Natural killer cell treated with Interleukin-12 subunit alpha and Interleukin-12 subunit beta and Interleukin-15 and Interleukin-18, amount 100 ng/mL, for 72 hours (primary cell): ENCODE measurements around the gene GSG1. TPM values are rescaled to one million over a fixed set of nuclear protein-coding genes. Genes with fewer than 3 reads are reported as not detected.
"Not testable (repeated sequence)": the region's sequence is repeated elsewhere in the genome, so short reads cannot be mapped to it uniquely, and the experiment has no call there.

Experiments
- ATAC-seq, 2 donors: fragments of 150-1000 bp; cut with Tn5 transposase in 1 of 2; sonication (Bioruptor Pico), chemical (Tn5 transposase) in 1 of 2; 2 replicates each; pipeline ENCODE4 v1.10.0; 2021
- DNase-seq: peaks from one replicate; pipeline ENCODE4 v3.0.0; 2022; ENCODE audit warnings: low spot score
- H3K27ac Mint-ChIP-seq, 2 donors: 1 replicate in 1 of 2; 2 replicates in 1 of 2; pipeline ENCODE4 v1.8.0; 2022; ENCODE audit warnings: mixed read lengths in 2 of 2, mild to moderate bottlenecking in 1 of 2, moderate library complexity in 1 of 2
- H3K27me3 Mint-ChIP-seq, 2 donors: 1 replicate in 1 of 2; 2 replicates in 1 of 2; pipeline ENCODE4 v1.8.0; 2022; ENCODE audit warnings: mixed read lengths in 2 of 2
- H3K36me3 Mint-ChIP-seq: one replicate; pipeline ENCODE4 v1.8.0; 2022; ENCODE audit warnings: mixed read lengths
- H3K4me1 Mint-ChIP-seq, 2 donors: 1 replicate in 1 of 2; 2 replicates in 1 of 2; pipeline ENCODE4 v1.8.0; 2022; ENCODE audit warnings: low read depth in 2 of 2, mixed read lengths in 2 of 2, mild to moderate bottlenecking in 1 of 2
- H3K4me3 Mint-ChIP-seq: one replicate; pipeline ENCODE4 v1.8.0; 2022; ENCODE audit warnings: mixed read lengths
- H3K9me3 Mint-ChIP-seq: 2 replicates; pipeline ENCODE4 v1.8.0; 2022; ENCODE audit warnings: mixed read lengths
- total RNA-seq, 2 donors: library from RNA; stranded (reverse); gene quantifications; one replicate each; pipeline ENCODE4 v1.2.3, GENCODE V29; 2022

The GSG1 gene
- total RNA-seq, 2 donors from 2014 or later: not detected

GRCh38 chr12:13045816-13046215, 57.7 kb downstream of the GSG1 start:
- no peaks in the 10 kb centered on the region for H3K36me3 Mint-ChIP-seq
- DNase-seq: no peak
- ATAC-seq: no peak
- no peaks in the 10 kb centered on the region for H3K9me3 Mint-ChIP-seq
- H3K4me1 Mint-ChIP-seq: peaks cover 4 to 6% of the 10 kb centered on the region in 2 donors
- no peak overlapping the region for H3K27ac Mint-ChIP-seq
- H3K27me3 Mint-ChIP-seq: peaks cover 6 to 8% of the 10 kb centered on the region in 2 donors
- H3K4me3 Mint-ChIP-seq: no peak overlapping the region

DNA sequence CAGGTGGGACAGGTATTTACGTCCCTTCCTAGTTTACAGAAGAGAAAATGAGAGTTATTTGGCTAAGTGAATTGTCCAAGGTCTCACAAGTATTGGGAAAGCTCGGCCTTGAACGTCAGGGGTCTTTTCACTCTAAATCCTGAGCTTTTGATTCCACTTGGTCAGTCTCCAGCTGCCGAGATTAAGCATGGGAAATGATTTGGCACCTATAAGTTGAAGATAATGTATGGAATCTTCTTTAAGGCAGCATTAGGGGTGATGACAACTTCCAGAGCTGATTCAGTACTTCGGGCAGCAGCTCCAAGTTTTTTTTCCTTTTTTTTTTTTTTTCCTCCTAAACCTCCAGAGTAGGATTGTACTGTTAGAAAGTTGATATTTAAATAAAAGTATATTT, 58.6 kb downstream of the GSG1 start:
- DNase-seq (no peak), ATAC-seq (no peak)
- Mint-ChIP-seq H3K27ac (peak overlapping the region in 1 of 2 donors; percentile 42), H3K9me3 (no peaks in the 10 kb centered on the region), H3K36me3 (no peaks in the 10 kb centered on the region), H3K4me3 (peak overlapping the region; percentile 83), H3K4me1 (peaks cover 4 to 6% of the 10 kb centered on the region in 2 donors), H3K27me3 (peaks cover 5 to 8% of the 10 kb centered on the region in 2 donors)

DNA sequence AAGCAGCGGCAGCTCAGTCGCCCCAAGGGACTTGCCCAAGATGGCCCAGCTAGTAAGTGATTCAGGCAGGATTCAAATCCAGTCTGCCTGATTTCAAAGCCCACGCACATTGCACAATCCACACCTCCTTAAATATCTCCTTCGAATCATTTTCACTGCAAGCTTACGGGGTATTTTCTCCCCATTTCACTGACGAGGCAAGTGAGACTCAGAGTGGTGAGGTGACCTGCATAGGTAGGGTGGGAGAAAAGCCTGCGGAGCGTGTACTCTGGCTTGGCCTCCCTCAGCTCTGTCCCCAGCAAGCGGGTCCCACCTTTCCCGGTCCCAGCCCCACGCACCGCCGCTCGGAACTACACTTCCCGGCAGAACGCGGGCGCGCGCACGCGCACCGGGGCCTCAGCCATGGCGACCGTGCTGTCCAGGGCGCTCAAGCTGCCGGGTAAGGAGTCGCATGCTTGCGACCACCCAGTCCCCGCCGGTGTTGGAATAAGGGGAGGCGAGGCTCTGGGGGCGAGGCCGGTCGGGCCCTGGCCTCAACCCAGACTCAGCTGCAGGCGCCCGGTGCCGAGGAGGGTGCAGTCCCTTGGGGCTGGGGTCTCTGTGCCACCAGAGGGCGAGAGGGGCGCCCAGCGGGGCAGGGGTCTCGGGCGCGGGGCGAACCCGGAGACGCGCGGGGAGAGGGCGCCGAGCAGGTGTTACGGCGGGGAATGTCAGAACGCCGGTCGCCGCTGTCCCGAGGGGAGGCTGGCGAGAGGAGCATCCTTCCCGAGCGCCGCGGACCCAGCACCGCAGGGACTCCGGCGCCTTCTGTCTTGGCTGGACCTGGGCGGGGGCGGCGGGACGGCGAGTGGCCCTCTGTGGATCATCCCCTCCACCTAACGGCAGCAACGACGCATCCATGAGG, 59.2 kb downstream of the GSG1 start, which contains the start of gene FAM234B:
TSS of gene FAM234B (plus strand) at position 380 of the 904 bp plus-strand sequence. CDS start at position 403, 23 bp downstream.
- DNase-seq (peak; percentile 80), ATAC-seq (peak; percentile 91 to 95)
- Mint-ChIP-seq H3K9me3 (no peaks in the 10 kb centered on the region), H3K36me3 (no peaks in the 10 kb centered on the region), H3K27ac (peak within 1 kb of the TSS in 1 of 2 donors; percentile 65), H3K4me3 (peak within 1 kb of the TSS; percentile 83), H3K27me3 (peaks cover 5 to 12% of the 10 kb centered on the region in 2 donors), H3K4me1 (peaks cover 4 to 6% of the 10 kb centered on the region in 2 donors)

DNA sequence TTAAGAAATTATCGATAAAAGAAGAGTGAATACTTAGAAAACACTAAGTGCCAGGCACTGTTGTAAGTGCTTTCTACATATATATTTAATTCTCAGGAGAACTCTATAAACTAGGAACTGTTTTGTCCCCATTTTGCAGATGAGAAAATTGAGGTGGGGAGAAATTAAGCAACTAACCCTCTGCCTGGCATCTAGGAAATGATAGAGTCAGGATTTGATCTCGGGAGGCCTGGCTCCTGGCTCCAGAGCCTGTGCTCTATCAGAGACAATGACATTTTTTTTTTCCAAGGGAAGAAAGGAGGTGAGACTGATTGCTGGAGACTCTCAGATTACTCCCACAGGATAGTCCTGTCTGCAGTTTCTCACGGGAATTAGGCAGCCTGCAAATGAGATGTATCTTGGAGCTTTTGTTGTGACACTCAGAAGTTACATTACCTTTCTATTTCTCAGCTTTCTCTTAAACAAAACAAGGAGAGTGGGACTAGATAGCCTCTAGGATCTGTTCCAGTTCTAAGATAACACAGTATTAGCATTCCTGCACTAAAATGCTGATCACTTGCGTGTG, 60.7 kb downstream of the GSG1 start:
- peak overlapping the region; percentile 65 for H3K4me3 Mint-ChIP-seq
- H3K27me3 Mint-ChIP-seq: peaks cover 5 to 19% of the 10 kb centered on the region in 2 donors
- ATAC-seq (no peak), DNase-seq (no peak)
- H3K4me1 Mint-ChIP-seq: peaks cover 4 to 6% of the 10 kb centered on the region in 2 donors
- no peaks in the 10 kb centered on the region for H3K9me3 Mint-ChIP-seq
- no peaks in the 10 kb centered on the region for H3K36me3 Mint-ChIP-seq
- H3K27ac Mint-ChIP-seq: no peak overlapping the region

DNA sequence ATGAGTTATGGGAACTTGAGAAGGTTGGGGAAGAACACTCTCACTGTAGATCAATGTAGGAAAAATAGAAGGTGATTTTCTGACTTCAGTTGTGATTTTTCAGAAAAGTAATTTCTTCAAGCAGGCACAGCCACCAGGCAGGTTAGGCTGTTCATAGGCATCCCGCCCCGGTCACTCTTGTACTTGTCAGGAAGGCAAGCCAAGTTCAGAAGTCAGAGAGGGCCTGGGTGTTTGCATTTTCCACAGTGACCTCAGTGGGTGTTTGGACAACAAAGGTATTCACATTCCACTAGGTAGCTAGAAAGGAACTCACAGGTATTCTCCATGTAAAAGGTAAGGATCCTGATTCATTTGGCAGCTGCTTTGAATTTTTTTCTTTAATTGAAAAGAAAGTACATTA, 62.2 kb downstream of the GSG1 start:
- ATAC-seq (no peak), DNase-seq (no peak)
- H3K27ac Mint-ChIP-seq: no peak overlapping the region
- H3K36me3 Mint-ChIP-seq: no peaks in the 10 kb centered on the region
- no peaks in the 10 kb centered on the region for H3K9me3 Mint-ChIP-seq
- H3K27me3 Mint-ChIP-seq: peaks cover 5 to 31% of the 10 kb centered on the region in 2 donors
- H3K4me1 Mint-ChIP-seq: peaks cover 4 to 6% of the 10 kb centered on the region in 2 donors
- H3K4me3 Mint-ChIP-seq: no peak overlapping the region

DNA sequence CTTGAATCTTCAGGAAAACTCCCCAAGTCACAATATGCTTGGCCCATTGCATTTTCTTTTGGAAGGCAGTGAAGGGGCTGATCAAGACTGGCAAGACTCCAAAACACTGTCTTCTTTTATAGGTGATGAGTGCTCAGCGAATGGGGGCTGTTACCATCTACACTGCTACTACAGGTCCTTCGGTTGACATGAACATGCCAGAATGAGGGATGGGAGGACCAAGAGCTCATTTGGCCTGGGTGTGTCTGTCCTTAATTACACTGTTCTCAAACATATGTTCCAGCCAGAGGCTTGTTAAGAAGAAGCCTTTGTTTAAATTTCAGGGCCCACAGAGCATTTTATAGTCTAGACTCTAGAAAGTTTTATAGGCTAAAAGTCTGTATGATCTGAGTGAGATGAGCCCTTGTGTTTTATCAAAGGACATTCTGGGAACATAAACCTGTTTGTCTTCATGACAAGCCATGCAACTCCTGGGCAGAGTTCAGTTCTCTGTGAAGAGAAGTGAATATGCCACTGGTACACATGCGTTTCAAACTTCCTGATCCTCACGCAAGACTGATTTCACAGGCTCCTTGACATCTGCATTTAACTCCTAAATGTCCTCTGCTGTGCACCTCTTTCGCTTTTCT, 64.0 kb downstream of the GSG1 start:
- H3K36me3 Mint-ChIP-seq: no peaks in the 10 kb centered on the region
- no peak overlapping the region for H3K4me3 Mint-ChIP-seq
- H3K27me3 Mint-ChIP-seq: peaks cover 7 to 31% of the 10 kb centered on the region in 2 donors
- no peak overlapping the region for H3K27ac Mint-ChIP-seq
- DNase-seq (no peak), ATAC-seq (no peak)
- no peaks in the 10 kb centered on the region for H3K9me3 Mint-ChIP-seq
- H3K4me1 Mint-ChIP-seq: peaks cover 3 to 4% of the 10 kb centered on the region in 2 donors

DNA sequence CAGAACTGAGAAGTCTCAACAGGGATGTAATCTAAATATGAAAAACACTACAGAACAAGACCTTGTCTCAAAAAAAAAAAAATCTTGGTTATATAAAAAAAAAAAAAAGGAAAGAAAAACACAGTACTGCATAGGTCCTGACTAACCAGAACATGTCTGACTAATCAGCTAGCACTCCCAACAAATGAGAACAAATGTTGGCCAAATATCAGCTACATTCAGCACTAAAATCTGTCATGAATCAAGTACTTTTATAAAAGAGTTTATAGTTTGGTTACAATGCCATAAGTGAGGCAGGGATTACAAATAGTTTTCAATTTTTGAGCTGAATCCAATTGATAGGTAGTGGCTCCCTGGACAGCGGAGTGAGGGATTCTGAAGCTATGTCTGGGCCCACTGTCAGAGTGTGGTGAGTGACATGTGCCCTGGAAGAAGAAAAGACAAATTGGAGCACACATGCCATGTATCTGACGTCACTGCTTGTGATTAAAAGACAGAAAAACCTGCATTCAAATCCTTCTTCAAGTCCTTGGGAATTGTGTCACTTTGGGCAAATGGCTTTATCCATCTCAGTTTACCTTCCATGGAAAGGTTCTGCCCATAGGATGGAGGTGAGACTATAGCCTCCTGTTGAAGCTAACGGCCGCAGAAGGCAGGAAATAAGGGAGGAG, 64.8 kb downstream of the GSG1 start:
- Mint-ChIP-seq H3K27ac (no peak overlapping the region), H3K36me3 (no peaks in the 10 kb centered on the region), H3K4me1 (no peaks in the 10 kb centered on the region), H3K9me3 (no peaks in the 10 kb centered on the region), H3K27me3 (peaks cover 7 to 31% of the 10 kb centered on the region in 2 donors), H3K4me3 (no peak overlapping the region)
- ATAC-seq (no peak), DNase-seq (no peak)

DNA sequence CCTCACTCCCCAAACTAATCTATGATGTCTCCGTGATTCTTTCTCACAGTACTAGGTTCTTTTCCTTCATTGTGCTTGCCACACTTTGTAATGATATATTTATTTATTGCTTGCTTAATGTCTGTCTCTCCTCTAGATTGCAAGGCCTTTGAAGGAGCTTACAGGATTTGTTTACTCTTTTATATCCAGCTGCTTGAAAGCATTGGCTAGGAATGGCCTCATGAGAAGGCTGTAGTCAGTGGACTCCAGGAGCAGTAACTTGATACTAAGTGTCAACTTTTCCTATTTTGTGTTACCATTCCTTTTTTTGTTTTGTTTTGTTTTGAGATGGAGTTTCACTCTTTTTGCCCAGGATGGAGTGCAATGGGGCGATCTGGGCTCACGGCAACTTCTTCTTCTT, 66.6 kb downstream of the GSG1 start:
- Mint-ChIP-seq H3K9me3 (no peaks in the 10 kb centered on the region), H3K4me3 (no peak overlapping the region), H3K27ac (no peak overlapping the region), H3K4me1 (no peaks in the 10 kb centered on the region), H3K27me3 (peaks cover 5 to 25% of the 10 kb centered on the region in 2 donors), H3K36me3 (no peaks in the 10 kb centered on the region)
- DNase-seq: no peak
- no peak for ATAC-seq

DNA sequence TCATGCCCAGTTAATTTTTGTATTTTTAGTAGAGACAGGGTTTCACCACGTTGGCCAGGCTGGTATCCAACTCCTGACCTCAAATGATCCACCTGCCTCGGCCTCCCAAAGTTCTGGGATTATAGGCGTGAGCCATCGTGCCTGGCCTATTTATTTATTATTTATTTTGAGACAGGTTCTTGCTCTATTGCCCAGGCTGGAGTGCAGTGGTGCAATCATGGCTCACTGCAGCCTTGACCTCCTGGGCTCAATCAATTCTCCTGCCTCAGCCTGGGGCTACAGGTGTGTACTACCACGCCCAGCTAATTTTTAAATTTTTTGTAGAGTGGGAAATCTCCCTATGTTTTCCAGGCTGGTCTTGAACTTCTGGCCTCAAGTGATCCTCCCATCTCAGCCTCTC, 68.1 kb downstream of the GSG1 start:
- not testable (repeated sequence) for H3K4me3 Mint-ChIP-seq, H3K4me1 Mint-ChIP-seq, DNase-seq, H3K36me3 Mint-ChIP-seq, H3K9me3 Mint-ChIP-seq, H3K27ac Mint-ChIP-seq, ATAC-seq
- H3K27me3 Mint-ChIP-seq: peaks cover 2 to 25% of the 10 kb centered on the region in 2 donors

Other genes starting within 250 kb of the GSG1 start
- gene GPRC5A, start 212.1 kb downstream of the GSG1 start, total RNA-seq: not detected
- gene GPRC5D, start 151.5 kb downstream of the GSG1 start, total RNA-seq: not detected
- 10 to 100 TPM; 11.2 to 13.9 TPM for gene HEBP1, start 103.4 kb downstream of the GSG1 start, total RNA-seq
- 10 to 100 TPM in 1 of 2 donors, 1 to 10 TPM in 1; 7.2 to 10.1 TPM for gene FAM234B, start 59.3 kb downstream of the GSG1 start, total RNA-seq
- gene EMP1, start 93.1 kb upstream of the GSG1 start, total RNA-seq: 1 to 10 TPM; 1.4 to 4.2 TPM